Nephron progenitor cell (in vitro differentiated cells): ENCODE results near the gene EYA2.

Experiments used
- DNase-seq: peaks from one replicate; pipeline ENCODE4 v3.0.0; 2021
- H3K27ac Mint-ChIP-seq: 2 replicates; pipeline ENCODE4 v1.8.0; 2021; ENCODE audit warnings: mild to moderate bottlenecking, moderate library complexity, mixed read lengths
- H3K27me3 Mint-ChIP-seq: 2 replicates; pipeline ENCODE4 v1.8.0; 2021; ENCODE audit warnings: mild to moderate bottlenecking, low read depth, mixed read lengths; ENCODE audit not compliant: poor library complexity
- H3K36me3 Mint-ChIP-seq: 2 replicates; pipeline ENCODE4 v1.8.0; 2021; ENCODE audit warnings: low read depth, mixed read lengths
- H3K4me1 Mint-ChIP-seq: 2 replicates; pipeline ENCODE4 v1.8.0; 2021; ENCODE audit warnings: mixed read lengths
- H3K4me3 Mint-ChIP-seq: 2 replicates; pipeline ENCODE4 v1.8.0; 2021; ENCODE audit warnings: mild to moderate bottlenecking, moderate library complexity, mixed read lengths
- H3K9me3 Mint-ChIP-seq: 2 replicates; pipeline ENCODE4 v1.8.0; 2021; ENCODE audit warnings: mild to moderate bottlenecking, moderate library complexity, mixed read lengths
- TF ChIP-seq, protein P1 (sequence below): fragments of 200-600 bp; sonication (generic); IDR thresholded peaks from 2 replicates; pipeline ENCODE4 v1.5.0; 2021; ENCODE audit warnings: antibody characterized with exemption

EYA2 gene

DNA sequence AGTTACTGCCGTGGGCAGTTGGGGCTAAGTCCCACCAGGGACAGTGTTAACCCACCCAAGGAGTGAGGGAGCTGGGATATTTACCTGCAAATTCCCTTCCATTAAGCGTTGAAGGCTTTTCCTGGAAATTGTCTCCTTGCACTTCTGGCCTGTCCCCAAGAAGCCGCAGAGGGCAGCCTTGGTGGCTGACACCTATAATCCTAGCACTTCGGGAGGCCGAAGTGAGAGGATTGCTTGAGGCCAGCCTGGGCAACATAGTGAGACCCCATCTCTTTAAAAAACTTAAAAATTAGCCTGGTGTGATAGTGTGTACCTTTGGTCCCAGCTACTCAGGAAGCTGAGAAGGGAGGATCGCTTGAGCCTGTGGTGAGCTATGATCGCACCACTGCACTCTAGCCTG lies 204.4 kb downstream of the EYA2 start:
- TF ChIP-seq, protein P1, sequence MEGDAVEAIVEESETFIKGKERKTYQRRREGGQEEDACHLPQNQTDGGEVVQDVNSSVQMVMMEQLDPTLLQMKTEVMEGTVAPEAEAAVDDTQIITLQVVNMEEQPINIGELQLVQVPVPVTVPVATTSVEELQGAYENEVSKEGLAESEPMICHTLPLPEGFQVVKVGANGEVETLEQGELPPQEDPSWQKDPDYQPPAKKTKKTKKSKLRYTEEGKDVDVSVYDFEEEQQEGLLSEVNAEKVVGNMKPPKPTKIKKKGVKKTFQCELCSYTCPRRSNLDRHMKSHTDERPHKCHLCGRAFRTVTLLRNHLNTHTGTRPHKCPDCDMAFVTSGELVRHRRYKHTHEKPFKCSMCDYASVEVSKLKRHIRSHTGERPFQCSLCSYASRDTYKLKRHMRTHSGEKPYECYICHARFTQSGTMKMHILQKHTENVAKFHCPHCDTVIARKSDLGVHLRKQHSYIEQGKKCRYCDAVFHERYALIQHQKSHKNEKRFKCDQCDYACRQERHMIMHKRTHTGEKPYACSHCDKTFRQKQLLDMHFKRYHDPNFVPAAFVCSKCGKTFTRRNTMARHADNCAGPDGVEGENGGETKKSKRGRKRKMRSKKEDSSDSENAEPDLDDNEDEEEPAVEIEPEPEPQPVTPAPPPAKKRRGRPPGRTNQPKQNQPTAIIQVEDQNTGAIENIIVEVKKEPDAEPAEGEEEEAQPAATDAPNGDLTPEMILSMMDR, result no peak
- peaks cover 84% of the 10 kb centered on the region for H3K9me3 Mint-ChIP-seq
- no peaks in the 10 kb centered on the region for H3K27me3 Mint-ChIP-seq
- no peak overlapping the region for H3K4me3 Mint-ChIP-seq
- peaks cover 76% of the 10 kb centered on the region for H3K36me3 Mint-ChIP-seq
- H3K4me1 Mint-ChIP-seq, result peaks cover 18% of the 10 kb centered on the region
- no peak for DNase-seq
- H3K27ac Mint-ChIP-seq, result no peak overlapping the region

DNA sequence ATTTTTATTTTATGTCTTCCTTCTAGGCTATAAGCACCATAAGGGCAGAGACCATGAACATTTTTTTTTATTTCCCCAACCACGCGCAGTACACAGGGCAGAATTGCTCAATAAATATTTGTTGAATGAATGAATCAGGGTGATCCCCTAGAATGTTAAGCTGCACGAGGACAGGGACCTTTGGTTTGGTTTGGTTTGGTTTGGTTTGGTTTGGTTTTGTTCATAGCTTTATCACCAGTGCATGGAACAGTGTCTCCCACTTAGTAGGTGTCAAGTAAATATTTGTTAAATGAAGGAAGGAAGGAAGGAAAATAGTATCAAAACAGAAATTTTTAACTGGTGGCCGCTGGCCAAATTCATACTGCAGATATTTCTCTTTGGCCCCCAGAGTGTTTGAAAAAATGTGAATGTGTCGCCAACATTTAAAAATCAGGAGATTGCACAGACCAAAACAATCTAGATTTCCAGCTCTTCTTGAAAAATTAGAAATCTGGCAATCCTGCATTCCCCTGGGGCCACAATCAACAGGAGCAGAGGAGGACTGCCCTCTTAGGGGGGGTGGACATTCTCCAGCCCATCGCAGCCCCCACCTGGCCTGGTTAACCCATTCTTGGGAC lies 205.3 kb downstream of the EYA2 start:
- Mint-ChIP-seq H3K36me3 (peaks cover 67% of the 10 kb centered on the region), H3K27ac (no peak overlapping the region)

DNA sequence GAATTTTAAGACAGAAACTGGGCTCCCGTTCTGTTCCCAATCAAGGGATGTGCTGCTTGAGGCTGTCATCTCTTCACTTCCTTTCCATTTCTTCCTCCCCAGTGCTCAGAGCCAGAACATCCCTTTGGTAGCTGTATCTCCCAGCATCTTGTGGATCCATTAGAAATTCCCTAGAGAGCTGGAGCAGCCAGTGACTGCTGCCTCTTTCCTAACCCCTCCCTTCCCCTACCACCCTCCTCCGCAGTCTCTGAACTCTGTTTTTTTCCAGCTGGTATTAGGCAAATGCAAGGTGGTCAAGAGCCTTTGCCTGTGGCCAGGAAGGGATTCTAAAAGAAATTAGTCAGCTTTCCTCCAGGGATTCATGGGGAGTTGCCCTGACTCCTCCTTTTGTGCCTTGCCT lies 208.0 kb downstream of the EYA2 start:
- H3K4me1 Mint-ChIP-seq, result peaks cover 27% of the 10 kb centered on the region
- no peak overlapping the region for H3K27ac Mint-ChIP-seq
- peaks cover 40% of the 10 kb centered on the region for H3K36me3 Mint-ChIP-seq
- no peaks in the 10 kb centered on the region for H3K27me3 Mint-ChIP-seq
- DNase-seq, result no peak
- no peak overlapping the region for H3K4me3 Mint-ChIP-seq
- TF ChIP-seq, protein P1, result no peak
- peaks cover 64% of the 10 kb centered on the region for H3K9me3 Mint-ChIP-seq

More for the DNA sequence above, 205.3 kb downstream of the EYA2 start:
- no peak for DNase-seq
- Mint-ChIP-seq H3K4me1 (peaks cover 18% of the 10 kb centered on the region), H3K4me3 (no peak overlapping the region), H3K9me3 (peaks cover 82% of the 10 kb centered on the region), H3K27me3 (no peaks in the 10 kb centered on the region)
- TF ChIP-seq, protein P1, result no peak

DNA sequence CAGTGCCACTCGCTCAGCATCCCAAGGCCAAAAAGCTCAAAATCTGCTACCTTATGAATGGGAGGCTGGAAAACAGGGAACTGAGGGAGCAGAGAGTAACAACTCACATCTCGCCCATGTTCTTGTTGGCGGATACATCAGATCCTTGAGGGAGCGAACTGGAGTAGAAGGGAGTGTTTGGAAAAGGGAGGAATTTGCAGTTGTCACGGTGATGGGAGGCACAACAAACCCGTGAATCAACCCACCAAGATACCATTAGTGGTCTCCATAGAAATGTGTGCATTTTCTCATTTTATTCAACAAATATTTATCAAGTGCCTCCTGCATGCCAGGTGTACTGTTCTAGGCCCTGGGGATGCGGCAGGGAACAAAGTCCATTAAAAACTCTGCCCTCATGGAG lies 212.1 kb downstream of the EYA2 start:
- Mint-ChIP-seq H3K27ac (peak overlapping the region; percentile 74), H3K4me3 (no peak overlapping the region), H3K4me1 (peaks cover 14% of the 10 kb centered on the region), H3K9me3 (peaks cover 57% of the 10 kb centered on the region), H3K36me3 (peaks cover 26% of the 10 kb centered on the region), H3K27me3 (peaks cover 2% of the 10 kb centered on the region)
- TF ChIP-seq, protein P1, result no peak
- DNase-seq, result no peak

DNA sequence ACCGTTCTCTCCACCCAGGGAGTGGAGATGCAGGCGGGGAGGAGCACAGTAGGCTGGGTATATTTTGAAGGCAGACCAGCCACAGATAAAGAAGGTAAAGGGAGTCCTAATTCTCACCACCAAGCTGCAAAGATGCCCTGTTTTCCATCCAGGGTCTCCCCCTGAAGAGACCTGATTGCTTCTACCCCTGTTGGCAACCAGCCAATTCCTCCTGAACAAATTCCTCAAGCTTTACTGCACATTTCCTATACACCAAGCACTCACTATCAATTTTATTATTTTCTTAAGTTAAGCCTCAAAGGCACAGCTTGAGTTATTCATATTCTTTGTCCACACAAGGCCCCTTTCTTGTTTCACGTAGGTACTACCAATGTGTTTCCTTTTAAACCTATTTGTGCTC lies 214.4 kb downstream of the EYA2 start:
- TF ChIP-seq, protein P1, result no peak
- peaks cover 14% of the 10 kb centered on the region for H3K4me1 Mint-ChIP-seq
- H3K4me3 Mint-ChIP-seq, result no peak overlapping the region
- peaks cover 37% of the 10 kb centered on the region for H3K9me3 Mint-ChIP-seq
- no peak for DNase-seq
- H3K27me3 Mint-ChIP-seq, result peaks cover 2% of the 10 kb centered on the region
- H3K36me3 Mint-ChIP-seq, result peaks cover 17% of the 10 kb centered on the region
- H3K27ac Mint-ChIP-seq, result no peak overlapping the region

DNA sequence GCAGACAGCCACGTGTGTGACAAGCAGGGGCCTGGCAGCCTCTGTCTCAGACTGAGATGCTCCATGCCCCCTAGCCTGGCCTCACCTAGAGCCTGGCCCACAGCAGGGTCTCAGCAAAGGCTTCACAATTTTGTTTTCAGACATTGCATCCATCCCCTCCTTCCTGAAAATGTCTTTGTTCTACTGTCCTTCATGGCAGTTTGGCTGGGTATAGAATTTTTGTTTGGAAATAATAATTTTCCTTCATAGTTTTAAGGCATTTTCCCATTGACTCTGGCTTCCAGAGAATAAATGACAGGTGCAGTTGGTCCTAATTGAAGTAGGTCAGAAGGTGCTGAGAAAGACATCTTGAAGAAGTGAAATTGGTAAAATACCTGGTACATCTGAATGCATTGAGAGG lies 216.2 kb downstream of the EYA2 start:
- peaks cover 17% of the 10 kb centered on the region for H3K36me3 Mint-ChIP-seq
- H3K4me3 Mint-ChIP-seq, result no peak overlapping the region
- H3K4me1 Mint-ChIP-seq, result peaks cover 12% of the 10 kb centered on the region
- H3K9me3 Mint-ChIP-seq, result peaks cover 29% of the 10 kb centered on the region
- DNase-seq, result no peak
- TF ChIP-seq, protein P1, result no peak
- H3K27ac Mint-ChIP-seq, result no peak overlapping the region
- peaks cover 5% of the 10 kb centered on the region for H3K27me3 Mint-ChIP-seq
